ENCODE results near the gene CACNA2D4.

CACNA2D4 gene

DNA sequence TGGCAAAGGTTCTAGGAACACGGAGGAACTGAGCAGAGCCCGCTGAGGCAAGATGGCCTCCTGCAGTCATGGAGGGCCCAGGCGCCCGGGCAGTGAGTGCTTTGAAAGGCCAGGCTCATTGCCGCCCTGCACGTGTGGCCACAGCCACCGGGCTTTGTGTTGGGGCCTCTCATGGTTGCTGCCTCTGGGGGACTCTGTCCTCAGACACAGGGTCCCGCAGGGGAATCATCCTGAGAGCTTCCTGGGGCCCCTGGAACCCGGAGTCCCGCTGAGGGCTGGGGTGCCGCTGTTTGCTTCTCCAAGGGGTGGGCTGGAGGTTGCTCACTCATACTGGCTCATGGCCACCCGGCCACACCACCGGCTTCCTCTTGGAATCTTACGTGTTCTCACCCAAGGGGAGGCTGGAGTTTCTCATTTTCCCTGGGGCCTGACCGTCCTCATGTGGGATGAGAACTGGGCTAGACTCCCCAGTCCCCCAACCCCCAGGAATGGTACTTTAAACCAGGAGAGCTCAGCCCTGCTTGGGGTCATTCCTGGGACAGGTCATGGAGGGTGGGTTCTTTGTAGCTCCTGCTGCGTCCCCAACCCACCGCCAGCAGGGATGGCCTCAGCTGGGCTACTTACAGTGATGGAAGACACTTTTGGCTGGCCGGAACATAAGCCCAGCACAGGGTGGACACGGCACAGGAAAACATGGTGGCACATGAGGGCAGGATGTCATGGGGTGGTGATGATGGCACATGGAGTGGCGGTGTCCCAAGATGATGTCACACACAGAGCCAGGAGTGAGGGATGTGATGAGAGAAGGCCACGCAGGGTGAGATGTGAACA lies 119.2 kb downstream of the CACNA2D4 start:
- no peak for DNase-seq (ENCODE audit: low read depth)

DNA sequence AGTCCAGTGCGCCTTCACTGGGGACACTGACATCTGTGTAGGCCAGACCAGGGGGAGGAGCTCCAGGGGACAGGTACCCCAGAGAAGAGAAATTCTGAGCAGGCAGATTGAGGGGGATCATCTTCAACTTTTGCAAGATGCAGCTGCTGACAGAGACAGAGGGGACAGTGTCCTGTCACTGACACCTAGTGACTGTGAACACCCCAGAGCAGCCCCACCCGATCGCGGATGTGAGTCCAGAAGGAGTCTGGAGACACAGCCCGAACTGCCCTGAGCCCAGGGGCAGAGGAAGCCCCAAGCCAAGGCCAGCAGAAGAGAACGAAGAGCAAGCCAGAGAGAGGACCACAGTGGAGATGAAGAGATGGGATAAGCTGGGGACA lies 119.8 kb downstream of the CACNA2D4 start:
- DNase-seq (ENCODE audit: low read depth): no peak

DNA sequence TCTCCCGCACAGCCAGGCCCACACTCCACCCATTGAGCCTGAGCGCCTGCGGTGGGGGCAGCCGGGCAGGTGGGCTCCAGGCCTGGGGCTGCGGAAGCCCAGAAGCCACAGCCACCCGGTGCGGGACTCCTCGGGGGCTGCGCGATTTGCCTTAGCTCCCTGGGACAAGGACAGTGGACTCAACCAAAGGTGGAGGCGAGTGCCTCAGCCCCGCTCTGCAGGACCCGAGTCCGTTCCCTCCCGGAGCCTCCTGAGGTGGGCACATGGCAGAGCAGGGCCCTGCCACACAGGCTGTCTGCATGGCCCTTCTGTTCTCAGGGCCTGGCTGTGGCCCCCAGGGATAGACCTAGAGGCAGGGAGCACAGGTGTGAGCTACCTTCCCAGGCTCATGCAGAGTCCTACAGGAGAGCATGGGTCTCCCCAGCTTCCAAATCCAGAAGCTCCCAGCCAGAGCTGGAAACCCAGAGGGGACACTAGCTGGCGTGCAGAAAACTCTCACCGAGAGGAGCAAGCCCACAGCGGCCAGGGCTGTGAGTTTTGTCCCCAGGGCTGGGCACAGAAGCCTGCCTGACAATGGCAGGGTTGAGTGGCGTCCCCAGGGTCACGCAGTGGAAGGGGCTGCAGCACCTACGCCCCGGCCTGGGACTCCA lies 120.3 kb downstream of the CACNA2D4 start:
- no peak for DNase-seq (ENCODE audit: low read depth)

DNA sequence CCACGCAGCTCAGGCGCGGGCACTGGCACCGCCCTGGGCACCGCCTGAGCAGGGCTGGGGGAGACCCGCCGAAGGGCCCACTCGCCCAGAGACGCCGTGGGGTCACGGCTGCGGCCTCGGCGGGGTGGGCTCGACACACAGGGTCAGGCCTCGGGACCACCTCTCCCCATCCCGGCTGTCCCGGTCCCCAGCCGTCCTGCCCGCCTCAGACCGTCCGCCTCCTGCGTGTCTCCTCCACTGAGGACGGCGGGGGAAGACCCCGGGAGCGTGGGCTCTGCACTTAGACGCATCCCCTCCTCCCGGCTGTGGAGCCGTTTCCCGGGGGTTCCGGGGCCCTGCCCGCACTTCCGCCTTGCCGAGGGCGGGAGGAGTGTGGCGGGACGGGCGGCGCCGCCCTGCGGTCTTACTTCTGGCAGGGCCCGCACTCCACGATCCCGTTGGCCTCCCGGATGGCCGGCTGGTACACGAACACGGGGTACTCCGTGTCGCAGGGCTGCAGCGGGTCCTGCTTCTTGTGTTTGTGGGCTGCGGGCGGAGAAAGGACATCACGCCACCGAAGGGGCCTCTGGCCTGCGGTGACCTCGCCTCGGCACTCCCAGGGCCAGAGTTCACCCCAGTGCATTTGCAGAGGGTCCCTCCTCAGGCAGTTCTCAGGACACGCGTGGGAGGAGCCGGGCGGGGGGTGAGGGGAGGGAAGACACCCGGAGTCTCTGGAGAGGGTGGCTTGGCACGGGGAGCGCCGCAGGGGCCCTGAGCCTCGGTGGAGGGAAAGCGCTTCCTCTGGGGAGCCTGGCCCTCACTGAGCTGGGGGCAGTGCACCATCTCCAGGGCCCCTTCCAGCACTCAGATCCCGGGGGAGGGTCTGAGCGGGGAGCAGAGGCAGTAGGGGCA lies 121.2 kb downstream of the CACNA2D4 start:
- no peak for DNase-seq (ENCODE audit: low read depth)

DNA sequence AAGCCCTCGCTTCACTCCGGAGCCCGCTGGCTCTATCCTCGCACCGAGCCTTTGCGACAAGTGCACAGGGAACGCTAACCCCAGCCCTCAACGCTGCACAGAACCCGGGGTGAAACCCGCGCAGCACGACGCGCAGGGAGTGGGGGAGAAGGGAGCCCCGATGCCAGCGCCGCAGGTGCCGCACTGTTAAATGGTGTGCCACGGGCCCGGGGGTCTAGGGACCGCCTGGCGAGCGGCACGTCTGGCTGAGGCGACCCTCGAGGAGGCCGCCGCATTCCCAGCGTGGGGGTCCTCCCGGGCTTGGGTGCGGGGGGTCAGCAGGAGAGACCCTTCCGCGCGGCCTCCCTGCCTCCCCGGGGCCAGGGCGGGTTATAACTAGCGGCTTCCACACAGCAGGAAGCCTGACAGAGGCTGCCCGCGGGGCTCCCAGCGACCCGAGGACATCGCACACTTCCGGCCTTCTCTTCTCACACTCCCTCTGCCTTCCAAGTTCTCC lies 121.9 kb downstream of the CACNA2D4 start:
- no peak for DNase-seq (ENCODE audit: low read depth)

DNA sequence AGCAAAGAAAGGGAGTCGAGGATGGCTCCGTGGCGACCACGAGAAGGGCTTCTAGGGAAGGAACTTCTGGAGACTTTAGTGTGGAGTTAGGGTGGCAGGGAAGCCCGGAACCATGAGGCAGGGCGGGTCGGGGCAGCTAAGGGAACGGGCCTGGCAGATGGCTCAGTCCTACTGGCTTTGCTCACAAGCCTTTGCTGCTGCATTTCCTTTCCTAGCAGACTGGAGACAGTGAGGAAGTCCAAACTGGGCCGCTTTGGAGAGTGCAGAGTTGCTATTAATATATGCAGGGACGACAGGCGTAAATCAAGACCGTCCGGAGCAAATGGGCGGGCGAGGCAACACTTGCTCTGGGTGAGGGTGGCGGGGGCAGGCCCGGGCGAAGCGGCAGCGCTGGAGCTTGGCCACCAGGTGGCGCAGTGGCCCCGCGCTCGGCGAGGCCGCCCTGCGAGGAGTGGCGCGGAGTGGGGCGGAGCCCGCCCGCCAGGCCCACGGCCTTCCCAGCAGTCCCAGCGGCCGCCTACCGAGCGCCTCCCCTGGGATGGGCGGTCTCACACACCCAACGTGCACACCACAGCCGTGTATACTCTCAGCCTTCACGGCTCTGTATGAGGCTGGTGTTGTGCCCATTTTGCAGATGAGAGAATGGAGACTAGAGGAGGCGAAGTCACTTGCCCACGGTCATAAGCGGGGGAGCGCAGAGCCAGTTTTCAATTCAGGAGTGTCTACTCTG lies 122.5 kb downstream of the CACNA2D4 start:
- peak; percentile 88 for DNase-seq (ENCODE audit: low read depth)

DNA sequence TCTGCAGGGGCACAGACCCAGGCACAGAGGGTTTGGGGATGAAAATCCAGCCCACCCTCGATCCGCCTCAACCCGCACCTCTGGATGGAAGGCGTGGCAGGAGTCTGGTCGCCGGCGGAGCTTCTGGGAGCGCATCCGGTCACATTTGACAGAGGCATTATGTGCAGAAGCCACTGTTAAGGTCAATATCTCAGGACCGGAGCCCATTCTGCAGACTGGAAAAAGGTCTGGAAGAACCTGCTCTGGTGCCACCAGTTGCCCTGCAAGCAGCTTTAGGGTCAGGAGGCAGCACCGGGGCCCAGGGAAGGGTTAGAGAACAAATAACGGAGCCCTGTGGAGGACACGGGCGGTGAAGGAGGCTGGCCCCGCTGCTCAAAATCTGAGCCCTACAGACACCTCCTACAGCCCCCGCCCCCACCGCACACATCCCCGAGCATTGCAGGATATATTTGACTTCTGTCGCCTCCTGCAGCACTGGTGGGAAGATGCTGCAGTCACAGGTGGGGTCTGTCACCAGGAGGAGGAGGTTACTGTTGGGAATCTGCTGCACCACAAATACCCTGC lies 123.1 kb downstream of the CACNA2D4 start:
- DNase-seq (ENCODE audit: low read depth): no peak

DNA sequence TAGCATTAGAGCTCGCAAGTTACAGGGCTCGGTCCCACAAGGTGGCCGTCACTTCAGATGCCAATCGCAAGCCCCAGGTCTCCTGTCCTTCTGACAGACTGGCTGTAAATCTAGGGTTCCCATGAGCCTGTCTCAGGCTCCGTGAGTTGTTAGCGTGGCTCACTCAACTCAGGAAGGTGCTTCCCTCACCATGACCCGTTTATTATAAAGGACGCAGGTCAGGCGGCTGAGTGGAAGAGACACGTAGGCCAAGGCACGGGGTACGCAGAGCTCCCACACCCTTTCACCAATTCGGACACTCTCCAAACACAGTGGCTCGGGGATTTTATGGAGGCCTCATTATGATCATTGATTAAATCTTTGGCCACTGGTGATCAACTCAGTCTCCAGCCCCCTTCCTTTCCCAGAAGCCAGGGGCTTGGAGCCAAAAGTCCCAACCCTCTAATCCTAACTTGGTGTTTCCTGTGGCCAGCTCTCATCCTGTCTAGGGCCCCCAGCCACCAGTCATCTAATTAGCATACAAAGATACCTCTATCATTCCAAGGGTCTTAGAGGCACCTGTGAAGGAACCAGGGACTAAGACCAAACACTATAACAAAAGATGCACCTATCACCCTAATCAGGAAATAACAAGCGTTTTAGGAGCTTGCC lies 123.9 kb downstream of the CACNA2D4 start:
- DNase-seq (ENCODE audit: low read depth): no peak

DNA sequence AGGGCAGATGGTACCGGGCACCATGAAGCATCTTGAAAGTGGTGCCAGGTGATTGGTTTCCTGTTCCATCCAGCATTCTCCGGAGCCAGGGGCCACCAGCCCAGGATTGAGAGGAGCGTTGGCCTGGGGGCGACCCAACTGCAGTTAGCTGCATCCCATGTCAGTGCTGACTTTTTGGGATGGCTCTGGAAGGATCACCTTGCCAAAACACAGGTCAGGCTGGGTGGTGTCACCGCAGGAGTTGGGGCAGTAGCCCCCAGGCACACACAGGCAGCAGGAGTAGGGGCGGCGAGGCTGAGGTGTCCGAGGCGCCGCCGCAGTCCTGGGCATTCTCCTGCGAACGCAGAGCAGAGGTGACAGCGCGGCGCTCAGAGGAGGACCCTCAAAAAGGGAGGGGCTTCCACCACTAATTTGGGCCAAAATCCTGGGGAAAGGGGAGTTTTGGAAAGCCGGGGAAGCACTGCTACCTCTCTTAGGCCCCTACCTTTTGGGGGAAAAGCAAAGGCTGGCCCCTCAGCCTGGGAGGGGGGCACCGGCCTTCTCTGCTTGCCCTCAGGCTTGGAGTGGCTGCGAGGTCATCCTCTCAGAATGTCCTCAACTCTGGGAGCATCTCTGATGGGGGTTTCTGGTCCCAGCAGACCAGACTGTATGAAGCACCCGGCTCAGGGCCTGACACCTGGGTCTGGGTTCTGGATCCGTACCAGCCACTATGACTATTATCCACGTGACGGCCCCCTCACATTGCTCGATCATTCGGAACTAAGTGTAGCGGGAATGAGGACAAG lies 124.8 kb downstream of the CACNA2D4 start:
- no peak for DNase-seq (ENCODE audit: low read depth)

DNA sequence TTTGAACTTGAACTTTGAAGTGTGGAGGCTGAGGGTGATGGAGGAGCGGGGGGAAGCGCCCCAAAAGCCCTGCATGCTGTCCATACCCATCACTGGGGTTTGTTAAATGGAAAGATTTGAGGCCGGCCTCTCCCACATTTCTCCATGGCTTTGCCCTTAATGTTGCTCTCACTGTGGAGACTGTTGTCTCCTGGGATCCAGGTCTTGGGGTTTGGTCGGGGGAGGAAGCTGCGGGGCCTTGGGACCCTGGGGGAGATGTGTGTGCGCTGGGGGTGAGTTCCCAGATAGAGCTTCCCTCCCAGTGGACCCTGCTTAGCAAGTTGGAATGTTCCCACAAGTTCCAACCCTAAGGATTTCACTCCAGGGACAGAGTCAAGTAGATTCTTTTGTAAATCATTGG lies 126.0 kb downstream of the CACNA2D4 start:
- no peak for DNase-seq (ENCODE audit: low read depth)

DNA sequence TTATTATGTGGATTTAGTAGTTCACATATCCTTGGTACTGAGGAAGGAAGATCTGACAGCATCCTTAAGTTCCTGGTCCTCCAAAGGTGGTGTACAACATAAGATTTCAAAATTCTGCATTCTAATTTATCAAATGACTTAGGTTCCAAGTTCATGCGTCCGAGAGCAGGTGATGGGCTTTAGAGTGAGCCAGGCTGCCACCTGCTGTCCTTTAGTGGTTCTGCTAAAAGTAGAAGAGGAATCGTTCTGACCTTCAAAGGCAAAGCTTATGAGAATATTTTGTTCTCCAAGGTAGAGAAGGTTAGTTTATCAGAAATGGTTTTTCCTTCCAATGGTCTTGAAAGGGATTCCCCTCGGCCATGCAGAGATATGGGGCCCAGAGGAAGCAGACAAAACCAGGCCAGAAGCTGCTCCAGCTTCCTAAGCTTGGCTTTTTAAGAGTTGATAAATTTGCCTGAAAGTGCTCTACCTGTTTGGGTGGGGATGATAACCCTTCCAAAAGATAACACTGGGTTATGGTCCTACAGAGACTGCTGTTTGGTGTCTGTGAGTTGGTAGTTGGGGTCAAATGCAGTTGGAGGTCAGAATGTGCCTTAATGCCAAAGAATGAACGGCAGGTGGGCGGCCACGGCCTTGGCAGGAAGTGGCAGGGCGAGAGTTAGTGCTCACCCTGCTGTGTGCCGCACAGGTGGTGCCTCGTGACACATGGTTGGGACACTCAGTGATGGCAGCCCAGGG lies 127.2 kb downstream of the CACNA2D4 start:
- DNase-seq (ENCODE audit: low read depth): peak; percentile 69

DNA sequence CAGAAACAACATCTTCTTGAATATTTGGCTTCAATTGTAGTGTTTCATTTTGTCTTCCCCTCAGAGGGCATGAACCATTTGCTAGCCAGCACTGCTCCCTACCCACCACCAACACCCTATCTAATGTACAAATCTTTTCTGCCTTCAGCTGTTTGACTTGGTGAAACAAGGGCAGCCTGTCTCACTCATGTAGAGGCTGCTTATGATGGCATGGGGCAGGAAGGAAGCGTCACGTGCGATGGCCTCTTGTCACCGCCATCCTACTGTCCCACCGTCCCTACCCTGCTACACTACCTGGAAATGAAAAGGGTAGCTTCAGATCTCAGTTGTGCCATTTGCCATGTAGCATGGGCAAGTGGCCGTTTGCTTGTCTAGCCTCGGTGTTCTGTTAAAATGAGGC lies 128.0 kb downstream of the CACNA2D4 start:
- no peak for DNase-seq (ENCODE audit: low read depth)

DNA sequence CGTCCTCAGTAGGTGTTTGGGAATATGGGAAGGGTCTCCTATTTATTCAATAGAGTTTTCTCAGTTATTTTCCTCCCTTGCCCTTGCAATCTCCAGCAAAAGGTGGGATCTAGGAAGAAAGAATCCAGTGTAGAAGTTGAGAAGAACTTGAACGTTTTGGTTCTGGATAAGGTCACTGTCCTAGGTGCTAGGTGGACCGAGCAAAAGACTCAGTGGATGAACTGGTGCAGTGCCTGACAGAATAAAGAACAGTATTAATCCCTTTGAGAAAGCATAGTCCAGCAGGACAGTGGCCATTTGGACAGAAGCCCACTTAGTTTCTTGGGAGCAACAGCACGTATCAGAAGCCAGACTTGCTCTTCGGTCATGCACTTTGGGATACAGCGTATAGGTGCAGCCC lies 130.7 kb downstream of the CACNA2D4 start:
- DNase-seq (ENCODE audit: low read depth): no peak

DNA sequence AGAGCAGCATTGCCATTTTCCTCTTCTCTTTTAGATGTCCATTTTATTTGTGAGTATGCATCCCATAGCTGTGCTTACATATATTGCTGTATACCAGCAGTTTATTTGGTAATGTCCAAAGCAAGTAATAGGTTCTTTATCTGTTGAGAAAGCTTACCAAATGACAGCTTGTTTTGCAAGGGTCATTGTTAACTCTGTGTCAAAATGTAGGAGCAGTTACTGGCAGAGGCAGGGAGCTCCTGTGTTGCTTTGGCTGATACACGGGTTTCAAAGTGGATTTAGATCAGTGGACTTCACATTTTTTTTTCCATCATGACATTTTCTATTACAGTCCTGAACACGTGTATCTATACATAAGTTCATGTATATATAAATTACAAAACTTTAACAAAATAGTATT lies 136.2 kb downstream of the CACNA2D4 start:
- DNase-seq (ENCODE audit: low read depth): no peak

DNA sequence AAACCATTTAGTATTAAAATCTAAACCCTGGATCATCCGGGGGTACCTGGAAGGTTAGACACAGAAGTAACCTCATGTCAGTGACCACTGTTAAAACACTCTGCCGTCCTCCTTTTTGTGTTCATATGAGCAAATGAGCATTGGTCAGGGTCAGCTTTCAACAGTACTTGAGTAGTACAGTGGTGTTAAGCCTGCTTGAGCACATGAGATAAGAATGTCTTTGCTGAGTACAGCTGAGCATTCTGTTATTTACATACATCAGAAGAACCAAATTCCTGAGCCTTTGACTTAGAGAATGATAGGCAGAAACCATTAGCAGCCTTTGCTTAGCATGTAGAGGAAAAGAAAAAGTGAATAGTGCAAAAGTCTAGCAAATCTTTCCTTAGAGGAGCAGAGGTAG lies 136.7 kb downstream of the CACNA2D4 start:
- peak; percentile 90 for DNase-seq (ENCODE audit: low read depth)

DNA sequence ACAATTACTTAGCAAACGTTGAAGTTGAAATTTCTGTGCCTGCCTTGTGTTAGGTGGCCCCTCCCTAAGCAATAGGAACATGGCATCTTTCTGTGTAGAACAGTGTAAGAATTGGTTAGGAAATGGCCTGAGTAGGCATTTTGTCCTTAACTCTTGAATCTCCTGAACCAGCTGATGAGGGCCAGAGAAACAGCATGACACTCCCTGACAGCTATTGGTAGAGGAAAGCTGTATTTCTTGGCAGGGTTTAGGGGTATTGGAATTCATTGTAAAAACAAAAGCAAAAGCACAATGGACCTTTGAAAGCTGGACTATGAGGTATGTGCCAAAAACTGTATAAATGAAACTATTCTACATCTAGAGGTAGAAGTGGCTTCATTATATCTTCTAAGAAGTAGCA lies 138.7 kb downstream of the CACNA2D4 start:
- DNase-seq (ENCODE audit: low read depth): peak; percentile 81

DNA sequence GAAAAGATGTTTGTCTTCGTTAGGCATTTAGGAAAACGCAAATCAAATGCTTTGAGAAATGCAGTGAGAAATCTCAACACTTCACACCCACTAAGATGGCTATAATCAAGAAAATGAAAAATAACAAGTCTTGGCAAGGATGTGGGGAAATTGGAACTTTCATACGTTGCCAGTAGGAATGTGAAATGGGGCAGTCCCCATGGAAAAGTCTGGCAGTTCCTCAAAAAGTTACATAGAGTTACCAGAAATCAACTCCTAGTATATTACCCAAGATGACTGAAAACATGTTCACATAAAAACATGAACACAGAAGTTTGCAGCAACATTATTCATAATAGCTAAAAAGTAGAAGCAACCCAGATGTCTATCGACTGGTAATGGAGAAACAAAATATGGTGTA lies 139.5 kb downstream of the CACNA2D4 start:
- no peak for DNase-seq (ENCODE audit: low read depth)

DNA sequence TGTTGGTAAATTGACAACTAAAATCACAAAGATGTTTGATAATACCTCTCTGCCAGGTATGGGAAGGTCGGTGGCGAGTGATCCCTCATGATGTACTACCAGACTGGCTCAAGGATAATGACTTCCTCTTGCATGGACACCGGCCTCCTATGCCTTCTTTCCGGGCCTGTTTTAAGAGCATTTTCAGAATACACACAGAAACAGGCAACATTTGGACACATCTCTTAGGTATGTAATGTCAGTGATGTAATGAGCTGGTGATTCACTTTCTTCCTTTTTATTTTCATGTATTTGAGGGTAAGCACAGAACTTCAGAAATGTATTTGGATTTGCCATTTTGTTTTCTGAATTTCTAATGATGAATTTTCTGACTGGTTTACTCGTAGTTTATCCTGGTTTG lies 140.7 kb downstream of the CACNA2D4 start:
- peak; percentile 90 for DNase-seq (ENCODE audit: low read depth)

DNA sequence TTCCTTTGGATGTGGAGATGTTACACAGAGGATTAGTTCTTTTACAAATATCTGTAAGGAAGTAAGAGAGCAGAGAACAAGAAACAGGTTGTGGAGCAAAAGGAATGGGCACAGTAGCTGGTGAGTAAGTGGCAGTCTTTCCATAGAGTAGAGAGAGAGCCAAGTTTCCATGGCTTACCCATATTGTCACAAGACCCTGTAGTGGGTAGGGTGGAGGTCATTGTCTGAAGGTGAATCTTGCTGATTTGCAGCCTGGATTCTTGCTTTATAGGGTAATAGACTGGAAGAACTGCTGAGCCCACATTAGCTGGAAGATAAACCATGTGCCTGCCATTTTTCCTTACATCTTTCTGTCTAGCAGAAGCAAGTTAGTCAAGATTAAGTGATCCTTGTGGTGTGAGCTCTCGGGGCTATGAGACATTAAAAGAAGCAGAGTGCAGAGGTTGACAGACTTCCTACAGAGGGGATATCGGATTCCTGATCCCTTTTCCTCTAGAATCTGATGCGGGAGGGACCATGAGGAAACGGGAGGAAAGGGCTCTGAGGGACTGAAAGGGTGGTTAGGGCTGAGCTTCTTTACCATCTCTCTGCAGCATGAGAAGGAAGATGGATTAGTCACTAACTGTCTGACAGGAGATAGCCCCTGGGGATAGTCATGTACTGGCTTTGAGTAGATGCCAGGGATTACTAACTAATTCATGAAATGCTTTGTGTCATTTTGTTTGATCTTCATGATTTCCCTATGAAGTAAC lies 142.1 kb downstream of the CACNA2D4 start:
- peak; percentile 87 for DNase-seq (ENCODE audit: low read depth)
